ENCODE measurements around the gene RRM2.
"Not testable (repeated sequence)": the region's sequence is repeated elsewhere in the genome, so short reads cannot be mapped to it uniquely, and the experiment has no call there.

Gene RRM2

DNA sequence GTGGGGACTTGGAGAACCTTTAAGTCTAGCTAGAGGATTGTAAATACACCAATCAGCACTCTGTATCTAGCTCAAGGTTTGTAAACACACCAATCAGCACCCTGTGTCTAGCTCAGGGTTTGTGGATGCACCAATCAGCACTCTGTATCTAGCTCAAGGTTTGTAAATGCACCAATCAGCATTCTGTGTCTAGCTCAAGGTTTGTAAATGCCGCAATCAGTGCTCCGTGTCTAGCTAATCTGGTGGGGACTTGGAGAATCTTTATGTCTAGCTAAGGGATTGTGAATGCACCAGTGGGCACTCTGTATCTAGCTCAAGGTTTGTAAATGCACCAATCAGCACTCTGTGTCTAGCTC is 30.7 kb upstream of the RRM2 start:
- H3K36me3 ChIP-seq (ENCODE audit: control insufficient read depth, insufficient read depth, low read length); H3K9me3 ChIP-seq (ENCODE audit: control insufficient read depth, insufficient read depth, low read length); H3K9ac ChIP-seq (ENCODE audit: low read depth, low read length); H3K4me3 ChIP-seq (ENCODE audit: low read depth, low read length); H3K27me3 ChIP-seq (ENCODE audit: control insufficient read depth, insufficient read depth, low read length); H3K27ac ChIP-seq (ENCODE audit: low read depth, low read length); H3K4me1 ChIP-seq (ENCODE audit: control insufficient read depth, insufficient read depth, low read length): not testable (repeated sequence)

- Histone ChIP-seq H3K27me3 (ENCODE audit: control insufficient read depth, insufficient read depth, low read length) (no peaks in the 10 kb centered on the region), H3K27ac (ENCODE audit: low read depth, low read length) (no peak overlapping the region), H3K4me1 (ENCODE audit: control insufficient read depth, insufficient read depth, low read length) (0 out of 2 replicates have a peak, but pooled peaks cover 3% of the 10 kb centered on the region), H3K9ac (ENCODE audit: low read depth, low read length) (no peak overlapping the region), H3K4me3 (ENCODE audit: low read depth, low read length) (no peak overlapping the region), H3K36me3 (ENCODE audit: control insufficient read depth, insufficient read depth, low read length) (no peaks in the 10 kb centered on the region), H3K9me3 (ENCODE audit: control insufficient read depth, insufficient read depth, low read length) (no peaks in the 10 kb centered on the region)
Measured at GRCh38 chr2:10094271-10094814, 28.2 kb upstream of the RRM2 start.

DNA sequence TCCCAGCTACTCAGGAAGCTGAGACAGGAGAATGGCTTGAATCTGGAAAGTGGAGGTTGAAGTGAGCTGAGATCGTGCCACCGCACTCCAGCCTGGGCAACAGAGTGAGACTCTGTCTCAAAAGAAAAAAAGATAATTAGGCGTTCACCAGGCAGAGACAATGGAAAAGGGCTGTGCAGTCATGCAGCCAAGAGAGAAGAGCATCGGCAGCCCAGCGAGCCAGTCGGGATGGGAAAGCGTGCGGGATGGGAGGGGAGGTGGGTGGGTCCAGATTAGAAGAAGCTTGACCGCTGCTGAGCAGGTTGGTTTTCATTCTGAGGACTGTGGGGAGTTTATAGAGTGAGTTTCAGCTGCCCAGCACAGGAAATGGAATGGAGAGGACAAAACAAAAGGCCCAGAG is 27.4 kb upstream of the RRM2 start:
- Histone ChIP-seq H3K36me3 (ENCODE audit: control insufficient read depth, insufficient read depth, low read length) (no peaks in the 10 kb centered on the region), H3K4me1 (ENCODE audit: control insufficient read depth, insufficient read depth, low read length) (no peaks in the 10 kb centered on the region), H3K9ac (ENCODE audit: low read depth, low read length) (no peak overlapping the region), H3K4me3 (ENCODE audit: low read depth, low read length) (no peak overlapping the region), H3K27me3 (ENCODE audit: control insufficient read depth, insufficient read depth, low read length) (no peaks in the 10 kb centered on the region), H3K9me3 (ENCODE audit: control insufficient read depth, insufficient read depth, low read length) (no peaks in the 10 kb centered on the region), H3K27ac (ENCODE audit: low read depth, low read length) (no peak overlapping the region)

GRCh38 chr2:10096641-10097040 is 25.9 kb upstream of the RRM2 start:
- Histone ChIP-seq H3K9ac (ENCODE audit: low read depth, low read length) (no peak overlapping the region), H3K36me3 (ENCODE audit: control insufficient read depth, insufficient read depth, low read length) (no peaks in the 10 kb centered on the region), H3K4me3 (ENCODE audit: low read depth, low read length) (no peak overlapping the region), H3K4me1 (ENCODE audit: control insufficient read depth, insufficient read depth, low read length) (no peaks in the 10 kb centered on the region), H3K27me3 (ENCODE audit: control insufficient read depth, insufficient read depth, low read length) (no peaks in the 10 kb centered on the region), H3K27ac (ENCODE audit: low read depth, low read length) (no peak overlapping the region), H3K9me3 (ENCODE audit: control insufficient read depth, insufficient read depth, low read length) (no peaks in the 10 kb centered on the region)

- H3K4me3 ChIP-seq (ENCODE audit: low read depth, low read length), result no peak overlapping the region
- H3K27ac ChIP-seq (ENCODE audit: low read depth, low read length), result no peak overlapping the region
- H3K36me3 ChIP-seq (ENCODE audit: control insufficient read depth, insufficient read depth, low read length), result no peaks in the 10 kb centered on the region
- H3K9ac ChIP-seq (ENCODE audit: low read depth, low read length), result no peak overlapping the region
- no peaks in the 10 kb centered on the region for H3K9me3 ChIP-seq (ENCODE audit: control insufficient read depth, insufficient read depth, low read length)
- no peaks in the 10 kb centered on the region for H3K27me3 ChIP-seq (ENCODE audit: control insufficient read depth, insufficient read depth, low read length)
- no peaks in the 10 kb centered on the region for H3K4me1 ChIP-seq (ENCODE audit: control insufficient read depth, insufficient read depth, low read length)
Measured at GRCh38 chr2:10097352-10098148, 25.0 kb upstream of the RRM2 start.

GRCh38 chr2:10101491-10101890 is 21.0 kb upstream of the RRM2 start:
- Histone ChIP-seq H3K4me3 (ENCODE audit: low read depth, low read length) (no peak overlapping the region), H3K4me1 (ENCODE audit: control insufficient read depth, insufficient read depth, low read length) (no peaks in the 10 kb centered on the region), H3K9ac (ENCODE audit: low read depth, low read length) (no peak overlapping the region), H3K9me3 (ENCODE audit: control insufficient read depth, insufficient read depth, low read length) (no peaks in the 10 kb centered on the region), H3K27ac (ENCODE audit: low read depth, low read length) (no peak overlapping the region), H3K27me3 (ENCODE audit: control insufficient read depth, insufficient read depth, low read length) (no peaks in the 10 kb centered on the region), H3K36me3 (ENCODE audit: control insufficient read depth, insufficient read depth, low read length) (no peaks in the 10 kb centered on the region)

GRCh38 chr2:10103179-10103578 is 19.4 kb upstream of the RRM2 start:
- Histone ChIP-seq H3K4me3 (ENCODE audit: low read depth, low read length) (no peak overlapping the region), H3K4me1 (ENCODE audit: control insufficient read depth, insufficient read depth, low read length) (no peaks in the 10 kb centered on the region), H3K9me3 (ENCODE audit: control insufficient read depth, insufficient read depth, low read length) (no peaks in the 10 kb centered on the region), H3K27ac (ENCODE audit: low read depth, low read length) (no peak overlapping the region), H3K27me3 (ENCODE audit: control insufficient read depth, insufficient read depth, low read length) (no peaks in the 10 kb centered on the region), H3K36me3 (ENCODE audit: control insufficient read depth, insufficient read depth, low read length) (no peaks in the 10 kb centered on the region), H3K9ac (ENCODE audit: low read depth, low read length) (no peak overlapping the region)

GRCh38 chr2:10104906-10105305 is 17.6 kb upstream of the RRM2 start:
- not testable (repeated sequence) for H3K9ac ChIP-seq (ENCODE audit: low read depth, low read length); H3K9me3 ChIP-seq (ENCODE audit: control insufficient read depth, insufficient read depth, low read length); H3K36me3 ChIP-seq (ENCODE audit: control insufficient read depth, insufficient read depth, low read length); H3K4me1 ChIP-seq (ENCODE audit: control insufficient read depth, insufficient read depth, low read length); H3K4me3 ChIP-seq (ENCODE audit: low read depth, low read length); H3K27me3 ChIP-seq (ENCODE audit: control insufficient read depth, insufficient read depth, low read length); H3K27ac ChIP-seq (ENCODE audit: low read depth, low read length)

DNA sequence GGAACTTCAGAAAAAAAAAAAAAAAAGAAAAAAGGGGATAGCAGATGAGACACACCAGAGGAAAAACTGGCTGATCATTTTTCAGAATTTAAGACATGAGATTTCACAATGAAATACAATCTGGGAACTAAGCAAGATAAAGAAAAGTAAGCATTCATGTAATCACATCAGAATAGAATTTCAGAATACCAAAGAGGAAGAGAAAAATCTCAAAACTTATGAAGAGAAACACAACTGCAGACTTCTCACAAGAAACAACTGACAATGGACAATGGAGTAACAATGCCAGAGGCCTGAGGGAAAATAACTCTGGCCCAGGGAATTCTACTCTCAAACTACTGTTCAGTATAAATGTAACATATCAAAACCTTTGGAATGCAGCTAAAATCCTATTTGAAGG is 13.2 kb upstream of the RRM2 start:
- Histone ChIP-seq H3K4me3 (ENCODE audit: low read depth, low read length) (no peak overlapping the region), H3K9ac (ENCODE audit: low read depth, low read length) (no peak overlapping the region), H3K27ac (ENCODE audit: low read depth, low read length) (no peak overlapping the region), H3K9me3 (ENCODE audit: control insufficient read depth, insufficient read depth, low read length) (no peaks in the 10 kb centered on the region), H3K4me1 (ENCODE audit: control insufficient read depth, insufficient read depth, low read length) (no peaks in the 10 kb centered on the region), H3K36me3 (ENCODE audit: control insufficient read depth, insufficient read depth, low read length) (no peaks in the 10 kb centered on the region), H3K27me3 (ENCODE audit: control insufficient read depth, insufficient read depth, low read length) (no peaks in the 10 kb centered on the region)

DNA sequence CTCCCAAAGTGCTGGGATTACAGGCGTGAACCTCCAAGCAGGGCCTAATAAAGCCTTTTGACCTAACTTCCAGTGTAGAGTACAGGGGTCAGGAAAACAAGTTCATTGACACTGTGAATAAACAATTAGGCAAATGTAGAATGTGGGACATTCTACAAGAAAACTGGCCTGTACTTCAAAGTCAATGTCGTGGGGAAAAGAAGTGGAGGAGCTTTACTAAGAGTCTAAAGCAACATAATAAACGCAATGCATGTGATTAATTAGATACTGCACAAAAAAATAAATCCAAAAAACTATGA is 3.6 kb upstream of the RRM2 start:
- Histone ChIP-seq H3K36me3 (ENCODE audit: control insufficient read depth, insufficient read depth, low read length) (peaks cover 6% of the 10 kb centered on the region), H3K27ac (ENCODE audit: low read depth, low read length) (no peak overlapping the region), H3K4me1 (ENCODE audit: control insufficient read depth, insufficient read depth, low read length) (0 out of 2 replicates have a peak, but pooled peaks cover 3% of the 10 kb centered on the region), H3K9me3 (ENCODE audit: control insufficient read depth, insufficient read depth, low read length) (no peaks in the 10 kb centered on the region), H3K4me3 (ENCODE audit: low read depth, low read length) (no peak overlapping the region), H3K9ac (ENCODE audit: low read depth, low read length) (no peak overlapping the region), H3K27me3 (ENCODE audit: control insufficient read depth, insufficient read depth, low read length) (no peaks in the 10 kb centered on the region)

DNA sequence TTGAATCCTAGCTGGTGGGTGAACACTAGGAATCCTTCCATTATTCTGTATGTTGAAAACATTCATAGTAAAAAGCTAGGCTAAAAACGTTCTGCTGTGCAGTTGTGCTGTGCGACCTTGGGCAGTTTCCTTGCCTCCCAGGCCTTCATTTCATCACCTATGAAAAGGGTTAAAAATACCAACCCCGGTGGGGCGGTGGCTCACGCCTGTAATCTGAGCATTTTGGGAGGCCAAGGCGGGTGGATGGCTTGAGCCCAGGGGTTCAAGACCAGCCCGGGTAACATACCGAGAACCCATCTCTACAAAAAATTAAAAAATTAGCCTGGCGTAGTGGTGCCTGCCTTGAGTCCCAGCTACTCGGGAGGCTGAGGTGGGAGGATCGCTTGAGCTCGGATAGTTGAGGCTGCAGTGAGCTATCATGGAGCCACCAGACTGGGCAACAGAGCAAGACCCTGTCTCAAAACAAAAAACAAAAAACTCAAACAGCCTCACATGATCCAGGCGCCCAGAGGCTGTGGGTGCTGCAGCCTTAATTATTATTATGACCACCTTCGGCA is 2.9 kb upstream of the RRM2 start:
- Histone ChIP-seq H3K9ac (ENCODE audit: low read depth, low read length) (no peak overlapping the region), H3K27ac (ENCODE audit: low read depth, low read length) (peak overlapping the region; percentile 99), H3K27me3 (ENCODE audit: control insufficient read depth, insufficient read depth, low read length) (no peaks in the 10 kb centered on the region), H3K4me3 (ENCODE audit: low read depth, low read length) (peak overlapping the region; percentile 85), H3K4me1 (ENCODE audit: control insufficient read depth, insufficient read depth, low read length) (0 out of 2 replicates have a peak, but pooled peaks cover 6% of the 10 kb centered on the region), H3K36me3 (ENCODE audit: control insufficient read depth, insufficient read depth, low read length) (peaks cover 13% of the 10 kb centered on the region), H3K9me3 (ENCODE audit: control insufficient read depth, insufficient read depth, low read length) (no peaks in the 10 kb centered on the region)
